ENCODE data around the gene DST. TPM values are rescaled to one million over a fixed set of nuclear protein-coding genes. Genes with fewer than 3 reads are reported as not detected.
A peak's percentile ranks its signal among the peaks of the same experiment; 100 is the strongest.
"Not testable (repeated sequence)": the region's sequence is repeated elsewhere in the genome, so short reads cannot be mapped to it uniquely, and the experiment has no call there.

Gene DST
- total RNA-seq, 4 donors from 2014 or later, result 410 to 588 (median 521) TPM

DNA sequence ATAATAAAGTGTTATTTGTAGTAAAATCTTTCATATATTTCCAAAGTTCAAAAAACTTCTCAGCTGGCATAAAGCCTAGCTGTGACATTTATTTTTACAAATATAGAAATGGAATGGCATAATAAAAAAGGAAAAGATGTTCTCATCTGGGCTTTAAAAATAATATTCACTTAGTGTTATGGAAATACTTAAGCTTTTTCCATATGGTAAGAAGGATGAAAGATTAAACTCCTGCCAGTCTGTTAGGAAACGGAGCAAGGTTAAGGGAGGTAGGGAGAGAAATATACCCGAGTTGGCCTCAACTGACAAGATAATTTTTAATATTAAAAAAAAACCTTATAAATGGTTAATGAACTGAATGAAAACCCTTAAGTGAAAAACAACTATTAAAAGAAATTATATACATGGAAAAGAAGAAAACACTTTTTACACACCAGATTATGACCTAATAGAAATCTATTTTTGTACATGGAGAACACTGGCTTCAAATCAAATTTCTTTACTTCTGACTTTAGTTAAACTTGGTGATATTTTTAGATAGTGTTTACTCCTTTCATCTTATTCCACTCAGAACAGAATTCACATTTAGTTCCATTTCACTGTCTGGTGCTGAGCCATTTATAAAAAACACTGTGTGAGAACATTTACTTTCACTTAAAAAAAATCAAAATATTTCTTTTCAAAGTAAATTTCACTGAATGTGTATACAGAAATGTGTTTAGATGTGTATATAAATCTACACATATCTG, 137.0 kb downstream of the DST start:
- Histone ChIP-seq H3K4me3 (peak overlapping the region in 2 of 4 donors; percentile 1 to 9), H3K9me3 (no peaks in the 10 kb centered on the region), H3K4me1 (peaks cover 35 to 85% (median 62%) of the 10 kb centered on the region in 4 donors), H3K27ac (replicated peaks in 1 of 4) (peak overlapping the region; percentile 73 to 88 (median 76)), H3K36me3 (peaks cover 5 to 51% (median 30%) of the 10 kb centered on the region in 4 donors), H3K27me3 (no peaks in the 10 kb centered on the region)
- WGBS, result 36% methylated on average over 2 of the region's 2 CpGs
- TF ChIP-seq POLR2AphosphoS5 (IDR thresholded peaks at IDR 0.05), result peak in 1 of 2 donors; percentile 13
- TF ChIP-seq POLR2A (IDR thresholded peaks at IDR 0.05; ENCODE audit: low read depth), result no peak
- intact Hi-C loops (cut with DNase I), result no loop called here
- DNase-seq (ENCODE audit: extremely low spot score), result no peak

- peaks cover 14 to 68% (median 46%) of the 10 kb centered on the region in 4 donors for H3K4me1 ChIP-seq
- intact Hi-C loops (cut with DNase I), result no loop called here
- no peak for DNase-seq (ENCODE audit: extremely low spot score)
These were observed 140.7 kb downstream of the DST start for GRCh38 chr6:56501993-56502392.

GRCh38 chr6:56499095-56499494, 143.6 kb downstream of the DST start:
- TF ChIP-seq EP300 (IDR thresholded peaks at IDR 0.05), result no peak
- no peak for TF ChIP-seq CTCF (IDR thresholded peaks at IDR 0.05)
- no peak for TF ChIP-seq POLR2AphosphoS5 (IDR thresholded peaks at IDR 0.05)
- no peak for TF ChIP-seq POLR2A (IDR thresholded peaks at IDR 0.05; ENCODE audit: low read depth)
- H3K36me3 ChIP-seq, result peaks cover 20 to 57% (median 39%) of the 10 kb centered on the region in 4 donors
- H3K9me3 ChIP-seq, result no peaks in the 10 kb centered on the region
- no peak overlapping the region for H3K4me3 ChIP-seq
- H3K4me1 ChIP-seq, result peaks cover 3 to 61% (median 40%) of the 10 kb centered on the region in 4 donors
- no peaks in the 10 kb centered on the region for H3K27me3 ChIP-seq
- intact Hi-C loops (cut with DNase I), result no loop called here
- H3K27ac ChIP-seq (replicated peaks in 1 of 4), result peak overlapping the region; percentile 8 to 53 (median 36)
- DNase-seq (ENCODE audit: extremely low spot score), result no peak

More at GRCh38 chr6:56501993-56502392, 140.7 kb downstream of the DST start:
- no peak for TF ChIP-seq POLR2A (IDR thresholded peaks at IDR 0.05; ENCODE audit: low read depth)
- no peak for TF ChIP-seq CTCF (IDR thresholded peaks at IDR 0.05)
- no peak for TF ChIP-seq EP300 (IDR thresholded peaks at IDR 0.05)
- TF ChIP-seq POLR2AphosphoS5 (IDR thresholded peaks at IDR 0.05), result no peak
- H3K4me3 ChIP-seq, result no peak overlapping the region
- no peaks in the 10 kb centered on the region for H3K9me3 ChIP-seq
- no peaks in the 10 kb centered on the region for H3K27me3 ChIP-seq
- peak overlapping the region in 2 of 4 donors; percentile 12 to 88 for H3K27ac ChIP-seq (replicated peaks in 1 of 4)
- H3K36me3 ChIP-seq, result peaks cover 13 to 65% (median 34%) of the 10 kb centered on the region in 4 donors

- H3K4me3 ChIP-seq, result no peak overlapping the region
- H3K4me1 ChIP-seq, result peaks cover 5 to 69% (median 54%) of the 10 kb centered on the region in 4 donors
- no peaks in the 10 kb centered on the region for H3K9me3 ChIP-seq
- no peak for DNase-seq (ENCODE audit: extremely low spot score)
- H3K27ac ChIP-seq (replicated peaks in 1 of 4), result peak overlapping the region; percentile 23 to 53 (median 38)
- WGBS, result 47% methylated on average over 3 of the region's 3 CpGs
- H3K36me3 ChIP-seq, result peaks cover 20 to 55% (median 37%) of the 10 kb centered on the region in 4 donors
- TF ChIP-seq POLR2AphosphoS5 (IDR thresholded peaks at IDR 0.05), result no peak
- no peak for TF ChIP-seq POLR2A (IDR thresholded peaks at IDR 0.05; ENCODE audit: low read depth)
- no peak for TF ChIP-seq EP300 (IDR thresholded peaks at IDR 0.05)
- no peak for TF ChIP-seq CTCF (IDR thresholded peaks at IDR 0.05)
- H3K27me3 ChIP-seq, result no peaks in the 10 kb centered on the region
- intact Hi-C loops (cut with DNase I), result no loop called here
These were observed 145.0 kb downstream of the DST start for GRCh38 chr6:56497691-56498090.

GRCh38 chr6:56497240-56497639, 145.4 kb downstream of the DST start:
- DNase-seq (ENCODE audit: extremely low spot score), result no peak
- Histone ChIP-seq H3K4me3 (no peak overlapping the region), H3K27ac (replicated peaks in 1 of 4) (peak overlapping the region; percentile 23 to 53 (median 38)), H3K36me3 (peaks cover 21 to 59% (median 41%) of the 10 kb centered on the region in 4 donors), H3K4me1 (peaks cover 10 to 71% (median 58%) of the 10 kb centered on the region in 4 donors), H3K9me3 (no peaks in the 10 kb centered on the region), H3K27me3 (no peaks in the 10 kb centered on the region)
- TF ChIP-seq CTCF (IDR thresholded peaks at IDR 0.05) (no peak), POLR2AphosphoS5 (IDR thresholded peaks at IDR 0.05) (no peak), POLR2A (IDR thresholded peaks at IDR 0.05; ENCODE audit: low read depth) (no peak), EP300 (IDR thresholded peaks at IDR 0.05) (no peak)
- 91% methylated on average over 7 of the region's 7 CpGs for WGBS
- intact Hi-C loops (cut with DNase I), result no loop called here

- intact Hi-C loops (cut with DNase I); DNase-seq (ENCODE audit: extremely low spot score); H3K9me3 ChIP-seq; H3K4me3 ChIP-seq; H3K27me3 ChIP-seq: not testable (repeated sequence)
- Histone ChIP-seq H3K4me1 (peaks cover 16 to 71% (median 64%) of the 10 kb centered on the region in 4 donors), H3K27ac (replicated peaks in 1 of 4) (peak overlapping the region in 2 of 4 donors; percentile 34 to 81), H3K36me3 (peaks cover 27 to 62% (median 43%) of the 10 kb centered on the region in 4 donors)
- WGBS, result 100% methylated on average over 1 of the region's 1 CpG
These were observed 146.0 kb downstream of the DST start for GRCh38 chr6:56496650-56497049.

All from esophagus muscularis mucosa (tissue), 4 donors.